IPS-18c (cell line): Measurements from ENCODE around the gene HTR4.
"Not testable (repeated sequence)": the region's sequence is repeated elsewhere in the genome, so short reads cannot be mapped to it uniquely, and the experiment has no call there.

Experiments
- H3K4me3 ChIP-seq: 2 replicates; pipeline ENCODE4 v1.7.0; 2013; ENCODE audit warnings: low read depth, mild to moderate bottlenecking, low read length, moderate library complexity; ENCODE audit not compliant: insufficient read depth
- H3K9me3 ChIP-seq: one replicate; pipeline ENCODE4 v1.6.1; 2013; ENCODE audit warnings: mild to moderate bottlenecking, low read length, moderate library complexity; ENCODE audit not compliant: control insufficient read depth, insufficient read depth

Gene HTR4

GRCh38 chr5:148476302-148476701 lies 178.0 kb downstream of the HTR4 start:
- Histone ChIP-seq H3K4me3 (no peak overlapping the region), H3K9me3 (peaks cover 2% of the 10 kb centered on the region)

- Histone ChIP-seq H3K4me3 (no peak overlapping the region), H3K9me3 (peaks cover 2% of the 10 kb centered on the region)
Measured at GRCh38 chr5:148474025-148474511, 180.3 kb downstream of the HTR4 start.

GRCh38 chr5:148471379-148471778 lies 182.9 kb downstream of the HTR4 start:
- H3K9me3 ChIP-seq = no peaks in the 10 kb centered on the region

DNA sequence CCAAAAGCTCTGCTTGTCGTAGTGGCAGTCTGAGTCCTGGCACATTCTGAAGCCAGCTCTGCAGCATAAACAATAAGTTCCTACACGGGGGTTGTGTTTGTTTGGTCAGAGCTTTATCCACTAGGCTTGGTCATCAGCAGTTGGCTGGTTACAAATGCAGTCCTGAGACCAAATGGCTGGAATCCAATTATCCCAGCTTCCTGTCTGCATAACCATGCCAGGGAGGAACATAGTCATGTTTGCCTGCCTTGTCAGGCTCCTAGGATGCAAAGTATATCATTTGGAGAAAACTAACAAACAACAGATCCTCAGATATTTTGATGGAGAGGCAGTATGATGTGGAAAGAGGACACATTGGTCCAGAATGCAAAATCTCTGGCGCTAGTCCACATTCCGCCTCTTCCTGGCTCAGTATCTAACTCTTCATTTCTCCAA lies 184.8 kb downstream of the HTR4 start:
- no peak overlapping the region for H3K4me3 ChIP-seq
- no peaks in the 10 kb centered on the region for H3K9me3 ChIP-seq

More at GRCh38 chr5:148471379-148471778, 182.9 kb downstream of the HTR4 start:
- H3K4me3 ChIP-seq = no peak overlapping the region

GRCh38 chr5:148468746-148469145 lies 185.6 kb downstream of the HTR4 start:
- H3K4me3 ChIP-seq, H3K9me3 ChIP-seq: not testable (repeated sequence)

DNA sequence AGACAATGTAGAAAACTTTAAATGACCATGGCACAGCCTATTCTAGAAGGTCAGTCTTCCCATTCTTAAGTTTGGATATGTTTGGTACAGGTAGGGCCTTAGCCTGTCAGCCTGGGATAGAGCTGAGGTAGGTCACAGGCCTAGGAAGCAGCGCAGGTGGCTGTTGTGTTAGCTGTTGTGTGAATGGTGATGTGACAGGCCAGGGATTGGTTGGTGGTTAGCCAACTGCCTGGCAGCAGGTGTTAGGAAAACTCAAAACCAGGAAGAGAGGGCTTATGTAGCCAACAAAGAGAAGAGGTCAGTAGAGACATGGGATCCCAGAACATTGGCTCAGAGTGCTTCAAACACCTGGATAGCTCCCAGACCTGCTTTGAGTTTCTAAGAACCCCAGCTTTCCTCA lies 186.4 kb downstream of the HTR4 start:
- no peak overlapping the region for H3K4me3 ChIP-seq

GRCh38 chr5:148466236-148466580 lies 188.1 kb downstream of the HTR4 start:
- Histone ChIP-seq H3K4me3 (no peak overlapping the region), H3K9me3 (no peaks in the 10 kb centered on the region)

More for the DNA sequence above, 186.4 kb downstream of the HTR4 start:
- H3K9me3 ChIP-seq = no peaks in the 10 kb centered on the region

- H3K9me3 ChIP-seq = no peaks in the 10 kb centered on the region
- H3K4me3 ChIP-seq = no peak overlapping the region
Measured at GRCh38 chr5:148465381-148466235, 188.7 kb downstream of the HTR4 start.

DNA sequence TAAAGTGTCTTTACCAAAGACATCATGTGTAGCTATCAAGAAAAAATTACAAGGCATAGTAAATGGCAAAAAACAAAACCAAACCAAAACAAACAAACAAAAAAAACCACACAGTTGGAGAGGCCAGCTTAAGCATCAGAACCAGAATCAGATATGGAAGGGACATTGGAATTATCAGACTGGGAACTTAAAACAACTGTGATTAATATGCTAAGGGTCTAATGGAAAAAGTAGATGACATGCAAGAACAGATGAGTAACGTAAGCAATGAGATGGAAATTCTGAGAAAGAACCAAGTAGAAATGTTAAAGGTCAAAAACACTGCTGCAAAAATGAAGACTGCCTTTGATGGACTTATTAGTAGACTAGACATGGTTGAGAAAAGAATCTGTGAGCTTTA lies 194.7 kb downstream of the HTR4 start:
- Histone ChIP-seq H3K9me3 (no peaks in the 10 kb centered on the region), H3K4me3 (no peak overlapping the region)

DNA sequence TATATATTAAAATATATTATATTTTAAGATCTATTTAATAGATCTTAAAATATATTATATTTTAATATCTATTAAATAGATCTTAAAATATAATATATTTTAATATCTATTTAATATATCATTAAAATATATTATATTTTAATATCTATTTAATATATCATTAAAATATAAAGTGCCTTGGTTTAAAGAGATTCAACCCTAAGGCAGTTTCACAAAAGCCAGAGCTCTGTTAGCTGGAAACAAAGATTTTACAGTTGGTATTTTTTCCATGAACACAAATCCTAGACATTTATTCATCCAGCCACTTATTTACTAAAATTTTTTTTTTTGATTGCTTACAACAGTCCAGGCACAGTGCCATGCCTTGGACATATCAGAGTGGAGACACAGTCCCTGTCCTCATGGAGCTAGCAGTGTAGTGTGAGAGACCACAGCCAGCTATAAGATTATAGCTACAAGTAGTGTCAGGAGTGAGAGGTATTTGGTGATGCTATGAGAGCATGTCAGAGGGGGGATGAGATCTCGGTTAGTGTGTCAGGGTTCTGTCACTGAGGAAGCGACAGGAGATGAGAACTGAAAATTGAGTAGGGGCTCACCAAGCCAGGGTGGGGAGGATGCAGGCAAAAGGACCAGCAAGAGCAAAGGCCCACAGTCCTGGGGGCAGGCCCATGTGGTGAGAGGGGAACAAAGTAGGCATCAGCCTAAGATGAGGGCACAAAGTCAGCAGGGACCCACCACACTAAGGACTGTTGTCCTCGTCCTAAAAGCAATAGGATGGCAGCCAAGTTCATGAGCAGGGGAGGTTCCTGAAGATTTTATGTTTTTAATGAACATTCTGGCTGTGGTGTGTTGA lies 196.1 kb downstream of the HTR4 start:
- Histone ChIP-seq H3K9me3 (no peaks in the 10 kb centered on the region), H3K4me3 (no peak overlapping the region)

GRCh38 chr5:148457183-148457620 lies 197.1 kb downstream of the HTR4 start:
- Histone ChIP-seq H3K9me3 (no peaks in the 10 kb centered on the region), H3K4me3 (no peak overlapping the region)

DNA sequence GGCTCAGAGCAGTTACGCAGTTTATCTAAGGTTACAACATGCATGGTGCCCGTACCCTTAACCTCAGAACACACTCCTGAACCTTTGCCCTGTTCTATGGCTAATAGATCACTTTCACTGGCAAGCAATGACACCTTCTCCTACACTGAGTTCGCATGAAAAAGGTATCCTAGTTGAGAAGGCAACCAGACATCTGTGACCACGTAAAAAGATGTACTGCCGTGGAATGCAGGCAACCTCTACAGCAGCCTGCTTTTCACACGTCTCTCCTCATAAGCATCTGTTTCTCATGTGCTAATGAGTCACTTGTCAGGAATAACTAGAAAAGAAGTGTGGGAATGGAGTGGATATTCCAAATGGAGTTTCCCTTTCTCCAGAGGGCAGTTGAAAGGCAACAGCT lies 199.1 kb downstream of the HTR4 start:
- no peaks in the 10 kb centered on the region for H3K9me3 ChIP-seq

DNA sequence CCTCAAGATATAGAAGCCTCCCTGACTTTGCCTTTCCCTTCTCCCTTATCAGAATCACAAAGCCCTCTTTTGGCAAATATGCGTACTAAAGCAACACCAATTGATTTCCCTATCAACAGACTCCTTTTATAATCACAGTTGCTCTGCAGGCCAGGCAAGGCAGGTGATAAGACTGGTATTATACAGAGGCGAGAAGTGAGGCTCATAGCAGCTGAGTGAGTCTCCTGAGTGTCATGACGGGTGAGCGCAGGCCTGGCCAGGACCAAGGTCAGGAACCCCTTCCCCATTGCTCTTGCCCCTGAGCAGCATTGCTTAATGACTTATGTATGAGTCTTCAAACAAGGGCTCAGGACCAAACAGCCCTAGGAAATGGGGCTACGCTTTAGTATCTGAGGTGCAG lies 199.8 kb downstream of the HTR4 start:
- H3K9me3 ChIP-seq = no peaks in the 10 kb centered on the region
- H3K4me3 ChIP-seq = no peak overlapping the region

More for the DNA sequence above, 199.1 kb downstream of the HTR4 start:
- no peak overlapping the region for H3K4me3 ChIP-seq

DNA sequence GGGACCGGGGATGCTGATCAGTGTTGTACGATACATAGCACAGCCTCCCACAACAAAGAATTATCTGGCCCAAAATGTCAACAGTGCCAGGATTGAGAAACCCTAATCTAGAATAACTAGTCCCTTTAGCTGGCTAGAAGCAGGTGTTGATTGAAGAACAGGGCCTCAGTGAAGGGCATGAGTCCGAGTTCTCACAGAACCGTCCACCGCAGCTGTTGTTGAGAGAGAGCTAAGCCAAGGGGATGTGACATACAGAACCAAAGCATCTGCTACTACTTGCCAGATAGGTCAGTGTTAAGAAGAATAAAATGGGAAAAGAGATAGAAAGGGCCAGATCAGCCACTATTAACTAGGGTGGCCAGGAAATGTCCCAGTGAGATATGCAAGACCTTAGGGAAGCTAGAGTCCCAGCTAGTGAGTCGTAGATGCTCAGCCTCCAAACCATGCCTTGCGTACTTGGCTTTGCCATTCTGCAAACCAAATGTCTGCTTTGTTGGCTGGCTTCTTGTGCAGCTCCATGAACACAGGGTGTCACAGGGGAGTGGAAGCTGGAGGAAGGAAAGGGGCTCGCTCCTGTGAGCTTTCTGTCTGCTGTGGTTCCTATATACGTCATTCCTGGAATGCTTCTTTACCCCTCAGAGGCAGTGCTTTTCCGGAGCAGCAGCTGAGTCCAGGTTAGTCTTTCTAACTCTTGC lies 201.7 kb downstream of the HTR4 start:
- Histone ChIP-seq H3K4me3 (no peak overlapping the region), H3K9me3 (no peaks in the 10 kb centered on the region)

GRCh38 chr5:148446611-148447010 lies 207.7 kb downstream of the HTR4 start:
- Histone ChIP-seq H3K9me3 (no peaks in the 10 kb centered on the region), H3K4me3 (no peak overlapping the region)

- Histone ChIP-seq H3K4me3 (no peak overlapping the region), H3K9me3 (no peaks in the 10 kb centered on the region)
Measured at GRCh38 chr5:148445578-148445977, 208.7 kb downstream of the HTR4 start.

GRCh38 chr5:148443998-148444397 lies 210.3 kb downstream of the HTR4 start:
- no peak overlapping the region for H3K4me3 ChIP-seq
- H3K9me3 ChIP-seq = no peaks in the 10 kb centered on the region
